ENCODE results near the gene IL5RA.

IL5RA gene

DNA sequence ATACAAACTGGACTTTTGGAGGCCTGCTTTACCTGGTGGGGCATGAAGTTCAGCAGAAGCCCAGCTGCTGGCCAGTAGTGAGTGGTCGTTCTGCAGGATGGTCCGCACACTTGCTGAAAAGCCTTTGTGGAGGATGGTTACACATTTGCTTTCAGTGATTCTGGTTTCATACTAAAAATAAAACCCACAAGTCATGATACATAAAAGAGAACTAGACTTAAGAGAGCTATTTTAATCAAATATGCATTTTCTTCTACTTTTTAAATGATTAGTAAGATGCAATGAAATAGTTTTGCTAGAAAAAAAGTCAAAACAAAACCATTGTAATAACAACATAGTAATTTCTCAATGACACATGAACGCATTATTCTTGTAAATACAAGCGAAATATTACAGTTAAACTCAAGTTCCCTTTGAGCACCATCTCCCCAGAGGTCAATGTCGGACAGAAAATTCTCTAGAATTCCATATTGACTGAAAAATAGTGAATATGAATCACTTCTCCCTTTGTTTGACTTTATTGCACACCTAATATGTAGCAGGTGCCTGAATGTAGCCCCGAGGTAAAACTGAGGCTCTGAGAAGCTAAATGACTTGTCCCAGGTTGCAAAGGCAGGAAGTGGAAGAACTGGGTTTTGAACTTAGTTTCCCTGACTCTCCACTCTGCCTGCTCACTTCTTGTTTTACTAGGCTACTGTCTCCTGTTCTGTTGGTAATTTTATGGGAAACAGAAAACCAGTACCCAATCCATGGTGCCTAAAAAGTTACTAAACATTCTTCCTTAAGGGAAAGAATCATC lies 8.3 kb downstream of the IL5RA start:
- no peak overlapping the region for H3K4me3 ChIP-seq (ENCODE audit: low read depth, low read length)
- DNase-seq (ENCODE audit: low read depth), result no peak
- TF ChIP-seq, protein P1, sequence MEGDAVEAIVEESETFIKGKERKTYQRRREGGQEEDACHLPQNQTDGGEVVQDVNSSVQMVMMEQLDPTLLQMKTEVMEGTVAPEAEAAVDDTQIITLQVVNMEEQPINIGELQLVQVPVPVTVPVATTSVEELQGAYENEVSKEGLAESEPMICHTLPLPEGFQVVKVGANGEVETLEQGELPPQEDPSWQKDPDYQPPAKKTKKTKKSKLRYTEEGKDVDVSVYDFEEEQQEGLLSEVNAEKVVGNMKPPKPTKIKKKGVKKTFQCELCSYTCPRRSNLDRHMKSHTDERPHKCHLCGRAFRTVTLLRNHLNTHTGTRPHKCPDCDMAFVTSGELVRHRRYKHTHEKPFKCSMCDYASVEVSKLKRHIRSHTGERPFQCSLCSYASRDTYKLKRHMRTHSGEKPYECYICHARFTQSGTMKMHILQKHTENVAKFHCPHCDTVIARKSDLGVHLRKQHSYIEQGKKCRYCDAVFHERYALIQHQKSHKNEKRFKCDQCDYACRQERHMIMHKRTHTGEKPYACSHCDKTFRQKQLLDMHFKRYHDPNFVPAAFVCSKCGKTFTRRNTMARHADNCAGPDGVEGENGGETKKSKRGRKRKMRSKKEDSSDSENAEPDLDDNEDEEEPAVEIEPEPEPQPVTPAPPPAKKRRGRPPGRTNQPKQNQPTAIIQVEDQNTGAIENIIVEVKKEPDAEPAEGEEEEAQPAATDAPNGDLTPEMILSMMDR (conservative IDR thresholded peaks at IDR 0.05; ENCODE audit: low read depth, low read length), result no peak

DNA sequence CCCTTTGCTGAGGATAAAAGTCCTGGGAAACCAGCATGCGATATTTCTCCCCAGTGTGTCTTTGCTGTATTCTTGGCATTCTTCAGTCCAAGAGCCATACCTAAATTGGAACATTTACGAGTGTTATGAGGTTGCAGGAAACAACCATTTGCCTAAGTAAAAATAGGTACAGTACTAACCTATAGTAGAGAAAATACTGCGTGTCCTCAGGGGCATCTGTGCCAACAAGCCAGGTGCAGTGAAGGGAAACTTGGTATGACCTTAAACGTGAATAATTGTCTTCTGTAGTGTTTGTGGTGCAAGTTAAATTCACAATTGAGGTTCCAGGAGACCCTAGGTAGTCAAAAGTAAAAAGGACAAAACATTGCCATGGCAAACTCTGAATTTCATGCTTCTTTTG lies 12.2 kb downstream of the IL5RA start:
- no peak overlapping the region for H3K4me3 ChIP-seq (ENCODE audit: low read depth, low read length)
- no peak for DNase-seq (ENCODE audit: low read depth)
- TF ChIP-seq, protein P1 (conservative IDR thresholded peaks at IDR 0.05; ENCODE audit: low read depth, low read length), result no peak

DNA sequence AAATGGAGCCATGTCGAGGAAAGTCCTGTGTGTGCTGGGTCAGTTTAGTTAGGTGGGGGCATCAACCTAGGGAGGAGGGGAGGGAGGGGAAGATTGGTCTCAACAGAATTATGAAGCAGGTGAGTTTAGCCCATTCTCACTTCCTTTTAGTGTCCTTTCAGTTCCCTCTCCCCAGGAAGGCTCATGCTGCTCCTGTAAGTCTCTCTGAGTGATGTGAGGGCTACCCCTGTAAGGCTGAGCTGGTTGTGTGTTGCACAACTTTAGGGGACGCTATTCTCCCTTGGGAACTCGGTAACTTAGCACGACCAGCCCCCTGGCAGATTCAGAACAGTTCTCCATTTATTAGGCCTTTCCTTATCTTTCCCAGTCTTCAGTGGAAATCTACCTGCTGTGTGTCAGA lies 21.2 kb downstream of the IL5RA start:
- no peak overlapping the region for H3K4me3 ChIP-seq (ENCODE audit: low read depth, low read length)
- TF ChIP-seq, protein P1 (conservative IDR thresholded peaks at IDR 0.05; ENCODE audit: low read depth, low read length), result no peak
- no peak for DNase-seq (ENCODE audit: low read depth)

DNA sequence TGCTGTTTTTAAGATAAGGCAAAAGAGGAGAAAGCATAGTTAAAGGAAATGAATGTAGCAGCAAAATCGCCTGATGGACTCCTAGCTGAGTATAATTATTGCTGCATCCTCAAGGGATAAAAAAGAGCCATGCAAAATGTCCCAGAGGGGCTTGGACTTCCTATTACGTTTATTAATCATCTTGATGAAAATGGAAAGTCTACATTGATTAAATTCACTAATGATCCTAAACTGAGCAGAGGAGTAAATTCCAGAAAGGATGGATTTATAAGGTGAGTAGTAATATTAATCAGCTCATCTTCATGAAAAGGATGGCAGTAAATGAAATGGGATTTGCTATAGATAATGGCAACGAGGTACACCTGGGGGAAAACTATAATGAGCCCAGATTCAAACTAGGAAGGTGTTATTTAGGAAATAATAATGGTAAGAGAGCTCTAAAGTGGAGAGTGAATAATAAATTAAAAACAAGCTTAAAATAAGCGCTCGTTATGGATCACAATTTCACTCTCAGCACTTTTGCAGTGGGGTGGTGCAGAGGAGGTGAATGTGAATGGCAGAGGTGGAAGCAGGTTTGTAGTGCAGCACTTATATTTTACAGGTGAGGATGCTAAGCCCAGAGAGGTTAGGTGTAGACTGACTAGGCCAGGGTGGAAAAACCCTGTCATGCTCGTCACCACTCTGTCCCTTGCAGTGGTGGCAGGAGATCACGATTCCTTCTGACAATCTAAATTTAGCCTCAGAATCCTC lies 22.3 kb downstream of the IL5RA start:
- H3K4me3 ChIP-seq (ENCODE audit: low read depth, low read length), result no peak overlapping the region
- TF ChIP-seq, protein P1 (conservative IDR thresholded peaks at IDR 0.05; ENCODE audit: low read depth, low read length), result no peak
- DNase-seq (ENCODE audit: low read depth), result no peak

DNA sequence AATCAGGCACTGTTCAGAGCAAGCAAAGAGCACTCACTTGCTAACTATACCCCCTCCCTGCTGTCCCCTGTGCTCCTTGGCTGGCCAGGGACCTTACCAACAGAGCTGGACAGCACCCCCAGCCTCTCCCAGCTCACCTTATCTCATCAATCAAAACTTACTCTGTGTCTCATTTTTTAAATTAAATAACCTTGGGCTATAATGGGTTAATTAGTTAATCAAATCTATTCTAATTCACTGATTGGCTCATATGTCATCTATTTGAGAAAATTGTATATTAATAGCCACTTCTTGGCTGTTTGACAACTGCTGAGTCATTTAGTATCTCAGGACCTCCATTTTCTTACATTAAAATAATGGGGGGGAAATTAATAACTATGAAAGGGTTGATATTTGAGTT lies 22.9 kb downstream of the IL5RA start:
- DNase-seq (ENCODE audit: low read depth), result no peak
- TF ChIP-seq, protein P1 (conservative IDR thresholded peaks at IDR 0.05; ENCODE audit: low read depth, low read length), result no peak
- no peak overlapping the region for H3K4me3 ChIP-seq (ENCODE audit: low read depth, low read length)

DNA sequence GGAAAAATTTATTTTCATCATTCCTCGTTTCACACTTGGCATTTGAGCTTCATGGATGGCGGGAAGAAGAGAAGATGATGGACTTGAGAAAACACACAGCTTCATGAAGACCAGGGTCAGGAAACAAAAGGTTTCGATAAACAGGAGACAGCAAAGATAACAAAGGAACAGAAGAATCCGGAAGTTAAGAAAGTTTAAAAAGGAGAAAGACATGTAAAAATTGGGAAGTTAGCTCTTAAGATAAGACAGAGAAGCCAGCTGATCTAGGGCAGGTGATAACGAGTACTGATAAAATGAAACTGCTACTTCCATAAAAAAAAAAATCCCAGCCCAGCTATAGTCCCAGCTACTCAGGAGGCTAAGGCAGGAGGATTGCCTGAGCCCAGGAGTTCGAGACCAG lies 23.9 kb downstream of the IL5RA start:
- TF ChIP-seq, protein P1 (conservative IDR thresholded peaks at IDR 0.05; ENCODE audit: low read depth, low read length), result no peak
- no peak overlapping the region for H3K4me3 ChIP-seq (ENCODE audit: low read depth, low read length)
- DNase-seq (ENCODE audit: low read depth), result no peak

Data from choroid plexus epithelial cell (primary cell).